Lower leg skin (tissue), 4 donors: ENCODE results near the gene PCDHGA9. TPM values are rescaled to one million over a fixed set of nuclear protein-coding genes. Genes with fewer than 3 reads are reported as not detected.

Experiments used
- DNase-seq, 2 donors: peaks; one replicate each; pipeline ENCODE4 v3.0.0-alpha.2; 2019; ENCODE audit warnings: low spot score in 2 of 2
- H3K4me3 ChIP-seq: fragments of 200-600 bp; sonication (generic); 2 replicates; pipeline ENCODE4 v1.5.1; 2017; ENCODE audit warnings: mild to moderate bottlenecking, low read depth; ENCODE audit not compliant: poor library complexity, severe bottlenecking
- POLR2A ChIP-seq, 2 donors: fragments of 450-650 bp; IDR thresholded peaks; one replicate each; pipeline ENCODE4 v1.6.1; 2016 to 2017; ENCODE audit warnings: antibody characterized with exemption in 2 of 2, mild to moderate bottlenecking in 1 of 2, moderate library complexity in 1 of 2
- WGBS, 2 donors: methylation state at CpG; one replicate each; pipeline ENCODE4 v1.1.5; 2018; 5-methylcytosine and 5-hydroxymethylcytosine counted together
- intact Hi-C: fragments of 100-400 bp; cut with DNase I; formaldehyde crosslinking; loops from one replicate; pipeline ENCODE4 v1.15.0; 2023; ENCODE audit warnings: low total_unique reads
- total RNA-seq, 4 donors: library from RNA; depleted of rRNA; stranded (reverse); fragments of >200 nt; gene quantifications; one replicate each; pipeline ENCODE4 v1.1.0, GENCODE V29; 2016
- TF ChIP-seq, protein P1 (sequence below), 3 donors: fragments of 450-650 bp; IDR thresholded peaks; one replicate each; pipeline ENCODE4 v1.5.1; 2016; ENCODE audit warnings: antibody characterized with exemption in 3 of 3, mild to moderate bottlenecking in 3 of 3, moderate library complexity in 2 of 3

PCDHGA9 gene
- 1 to 10 TPM; 5.6 to 8.2 (median 6.3) TPM for total RNA-seq

DNA sequence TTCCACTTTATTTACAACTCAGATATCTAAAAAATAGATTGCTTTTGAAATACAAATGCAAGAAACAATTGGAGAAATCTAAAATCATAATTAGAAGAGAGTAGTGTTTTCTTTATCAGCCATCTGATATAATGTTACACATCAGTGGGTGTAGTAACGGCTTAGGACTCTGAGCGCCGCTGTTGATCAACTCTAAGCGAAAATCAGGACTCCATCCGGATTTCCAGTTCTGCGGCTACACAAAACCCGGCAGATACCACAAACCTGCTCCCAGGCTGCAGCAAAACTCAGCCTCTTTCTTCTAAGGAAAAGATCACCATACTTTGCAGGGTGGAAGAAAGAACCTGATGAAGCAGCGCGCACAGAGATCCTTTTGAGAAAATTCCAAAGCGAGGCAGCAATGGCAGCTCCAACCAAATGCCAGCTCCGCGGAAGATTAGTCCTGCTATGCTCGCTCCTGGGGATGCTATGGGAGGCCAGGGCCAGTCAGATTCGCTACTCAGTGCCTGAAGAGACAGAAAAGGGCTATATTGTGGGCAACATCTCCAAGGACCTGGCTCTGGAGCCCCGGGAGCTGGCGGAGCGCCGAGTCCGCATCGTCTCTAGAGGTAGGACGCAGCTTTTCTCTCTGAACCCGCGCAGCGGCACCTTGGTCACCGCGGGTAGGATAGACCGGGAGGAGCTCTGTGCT lies at the start of gene PCDHGA9:
Gene PCDHGA9, plus strand, starts transcription at position 226 of the 691 bp plus-strand sequence. Its CDS starts 175 bp downstream, at position 401.
- intact Hi-C loops = no loop called here
- 14 to 20% methylated on average over 26 to 27 of the region's 27 CpGs for WGBS, 2 donors
- DNase-seq = no peak
- no peak within 1 kb of the TSS for H3K4me3 ChIP-seq
- no peak for TF ChIP-seq POLR2A (IDR thresholded peaks at IDR 0.05)
- TF ChIP-seq, protein P1, sequence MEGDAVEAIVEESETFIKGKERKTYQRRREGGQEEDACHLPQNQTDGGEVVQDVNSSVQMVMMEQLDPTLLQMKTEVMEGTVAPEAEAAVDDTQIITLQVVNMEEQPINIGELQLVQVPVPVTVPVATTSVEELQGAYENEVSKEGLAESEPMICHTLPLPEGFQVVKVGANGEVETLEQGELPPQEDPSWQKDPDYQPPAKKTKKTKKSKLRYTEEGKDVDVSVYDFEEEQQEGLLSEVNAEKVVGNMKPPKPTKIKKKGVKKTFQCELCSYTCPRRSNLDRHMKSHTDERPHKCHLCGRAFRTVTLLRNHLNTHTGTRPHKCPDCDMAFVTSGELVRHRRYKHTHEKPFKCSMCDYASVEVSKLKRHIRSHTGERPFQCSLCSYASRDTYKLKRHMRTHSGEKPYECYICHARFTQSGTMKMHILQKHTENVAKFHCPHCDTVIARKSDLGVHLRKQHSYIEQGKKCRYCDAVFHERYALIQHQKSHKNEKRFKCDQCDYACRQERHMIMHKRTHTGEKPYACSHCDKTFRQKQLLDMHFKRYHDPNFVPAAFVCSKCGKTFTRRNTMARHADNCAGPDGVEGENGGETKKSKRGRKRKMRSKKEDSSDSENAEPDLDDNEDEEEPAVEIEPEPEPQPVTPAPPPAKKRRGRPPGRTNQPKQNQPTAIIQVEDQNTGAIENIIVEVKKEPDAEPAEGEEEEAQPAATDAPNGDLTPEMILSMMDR (IDR thresholded peaks at IDR 0.05) = no peak

DNA sequence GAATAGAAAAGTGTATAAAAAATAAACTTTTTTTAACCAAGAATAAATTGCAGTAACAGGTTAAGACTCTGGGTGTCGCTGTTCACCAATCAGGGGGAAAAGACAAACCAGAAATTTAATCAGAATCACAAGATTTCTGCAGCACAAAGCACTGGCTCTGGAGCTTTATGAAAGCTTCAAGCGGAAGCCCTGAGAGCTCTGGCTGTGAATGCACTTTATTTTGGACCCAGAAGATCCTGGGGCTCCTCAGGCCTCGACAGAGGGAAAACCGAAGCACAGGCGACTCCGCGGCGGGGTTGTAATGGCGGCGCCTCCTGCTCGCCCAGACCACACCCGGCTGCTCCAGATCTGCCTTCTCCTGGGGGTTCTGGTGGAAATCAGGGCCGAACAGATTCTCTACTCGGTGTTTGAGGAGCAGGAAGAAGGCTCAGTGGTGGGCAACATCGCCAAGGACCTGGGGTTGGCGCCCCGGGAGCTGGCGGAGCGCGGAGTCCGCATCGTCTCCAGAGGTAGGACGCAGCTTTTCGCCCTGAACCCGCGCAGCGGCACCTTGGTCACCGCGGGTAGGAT lies 47.6 kb upstream of the PCDHGA9 start, which contains the start of gene PCDHGA4:
Gene PCDHGA4, plus strand, starts transcription at position 122 of the 570 bp plus-strand sequence. Its CDS starts 87 bp downstream, at position 209.
- DNase-seq = no peak
- intact Hi-C loops = no loop called here
- TF ChIP-seq, protein P1 (IDR thresholded peaks at IDR 0.05) = no peak
- no peak for TF ChIP-seq POLR2A (IDR thresholded peaks at IDR 0.05)
- H3K4me3 ChIP-seq = no peak within 1 kb of the TSS
- 17 to 21% methylated on average over 18 to 28 of the region's 29 CpGs for WGBS, 2 donors

DNA sequence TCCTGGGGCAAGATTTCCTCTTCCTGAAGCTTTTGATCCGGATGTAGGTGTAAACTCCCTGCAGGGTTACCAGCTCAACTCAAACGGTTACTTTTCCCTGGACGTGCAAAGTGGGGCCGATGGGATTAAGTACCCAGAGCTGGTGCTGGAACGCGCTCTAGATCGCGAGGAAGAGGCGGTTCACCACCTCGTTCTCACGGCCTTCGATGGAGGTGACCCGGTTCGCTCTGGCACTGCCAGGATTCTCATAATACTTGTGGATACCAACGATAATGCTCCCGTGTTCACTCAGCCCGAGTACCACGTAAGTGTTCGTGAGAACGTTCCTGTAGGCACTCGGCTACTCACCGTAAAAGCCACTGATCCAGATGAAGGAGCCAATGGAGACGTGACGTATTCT lies 46.9 kb upstream of the PCDHGA9 start:
- 54 to 56% methylated on average over 24 of the region's 24 CpGs for WGBS, 2 donors
- intact Hi-C loops = no loop called here
- no peak for DNase-seq
- TF ChIP-seq POLR2A (IDR thresholded peaks at IDR 0.05) = no peak
- TF ChIP-seq, protein P1 (IDR thresholded peaks at IDR 0.05) = no peak
- H3K4me3 ChIP-seq = no peak overlapping the region

DNA sequence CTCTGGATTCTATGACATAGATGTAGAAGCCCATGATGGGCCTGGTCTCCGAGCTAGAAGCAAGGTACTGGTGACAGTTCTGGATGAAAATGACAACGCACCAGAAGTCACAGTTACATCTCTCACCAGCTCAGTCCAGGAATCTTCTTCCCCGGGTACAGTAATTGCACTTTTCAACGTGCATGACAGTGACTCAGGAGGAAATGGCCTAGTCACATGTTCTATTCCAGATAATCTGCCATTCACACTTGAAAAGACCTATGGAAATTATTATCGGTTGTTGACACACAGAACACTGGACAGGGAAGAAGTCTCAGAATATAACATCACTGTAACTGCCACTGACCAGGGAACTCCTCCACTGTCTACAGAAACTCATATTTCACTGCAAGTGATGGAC lies 46.4 kb upstream of the PCDHGA9 start:
- DNase-seq = no peak
- WGBS, 2 donors = 76 to 77% methylated on average over 5 of the region's 5 CpGs
- TF ChIP-seq, protein P1 (IDR thresholded peaks at IDR 0.05) = no peak
- TF ChIP-seq POLR2A (IDR thresholded peaks at IDR 0.05) = no peak
- intact Hi-C loops = no loop called here
- no peak overlapping the region for H3K4me3 ChIP-seq

DNA sequence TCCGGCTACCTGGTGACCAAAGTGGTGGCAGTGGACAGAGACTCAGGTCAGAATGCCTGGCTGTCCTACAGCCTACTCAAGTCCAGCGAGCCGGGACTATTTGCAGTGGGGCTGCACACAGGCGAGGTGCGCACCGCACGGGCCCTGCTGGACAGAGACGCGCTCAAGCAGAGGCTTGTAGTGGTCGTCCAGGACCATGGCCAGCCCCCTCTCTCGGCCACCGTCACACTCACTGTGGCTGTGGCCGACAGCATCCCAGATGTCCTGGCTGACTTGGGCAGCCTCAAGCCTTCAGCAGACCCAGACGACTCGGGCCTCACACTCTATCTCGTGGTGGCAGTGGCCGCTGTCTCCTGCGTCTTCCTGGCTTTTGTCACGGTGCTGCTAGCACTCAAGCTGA lies 45.6 kb upstream of the PCDHGA9 start:
- TF ChIP-seq POLR2A (IDR thresholded peaks at IDR 0.05) = no peak
- TF ChIP-seq, protein P1 (IDR thresholded peaks at IDR 0.05) = no peak
- DNase-seq = no peak
- 40 to 49% methylated on average over 11 to 15 of the region's 19 CpGs for WGBS, 2 donors
- H3K4me3 ChIP-seq = no peak overlapping the region
- intact Hi-C loops = no loop called here
